Lower leg skin (tissue), 3 donors: Measurements from ENCODE around the gene HCAR1.

Source experiments
- POLR2A ChIP-seq, 2 donors: fragments of 450-650 bp; IDR thresholded peaks; one replicate each; pipeline ENCODE4 v1.6.1; 2016 to 2017; ENCODE audit warnings: antibody characterized with exemption in 2 of 2, mild to moderate bottlenecking in 1 of 2, moderate library complexity in 1 of 2
- TF ChIP-seq, protein P1 (sequence below), 3 donors: fragments of 450-650 bp; IDR thresholded peaks; one replicate each; pipeline ENCODE4 v1.5.1; 2016; ENCODE audit warnings: antibody characterized with exemption in 3 of 3, mild to moderate bottlenecking in 3 of 3, moderate library complexity in 2 of 3

DNA sequence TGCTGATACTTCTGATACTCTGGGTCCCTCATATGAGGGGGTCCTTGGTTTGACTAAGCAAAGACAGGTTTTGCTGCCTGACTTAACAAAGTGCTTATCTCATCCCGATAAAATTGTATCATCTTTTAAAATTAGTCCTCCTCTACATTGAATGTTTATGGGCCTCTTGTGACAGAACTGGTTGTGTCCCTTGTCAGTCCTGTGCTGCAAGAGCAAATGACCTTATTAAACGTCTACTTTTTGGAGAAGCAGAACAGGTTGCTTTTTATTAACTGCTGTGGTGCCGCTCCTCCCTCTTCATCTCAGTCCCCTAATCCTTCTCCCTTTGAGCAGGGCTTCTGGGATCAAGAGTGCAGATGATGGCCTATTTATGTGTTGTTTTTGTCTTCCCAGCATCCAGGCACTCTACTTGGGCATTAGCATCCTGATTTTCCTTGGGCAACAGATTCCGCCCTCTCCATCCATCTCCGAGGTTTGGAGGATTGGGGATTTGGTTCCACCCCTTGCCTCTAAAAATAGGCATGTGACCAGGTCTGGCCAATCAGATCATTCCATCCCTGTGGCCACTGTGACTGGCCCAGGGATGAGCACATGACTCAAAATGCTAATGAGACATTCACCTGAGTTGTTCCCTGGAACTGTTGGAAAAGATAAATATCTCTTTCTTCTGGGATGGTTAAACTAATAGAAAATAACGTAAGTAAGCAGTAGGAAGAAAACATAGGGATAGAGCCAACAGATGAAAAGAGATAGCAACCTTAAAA, 19.1 kb upstream of the HCAR1 start:
- TF ChIP-seq, protein P1, sequence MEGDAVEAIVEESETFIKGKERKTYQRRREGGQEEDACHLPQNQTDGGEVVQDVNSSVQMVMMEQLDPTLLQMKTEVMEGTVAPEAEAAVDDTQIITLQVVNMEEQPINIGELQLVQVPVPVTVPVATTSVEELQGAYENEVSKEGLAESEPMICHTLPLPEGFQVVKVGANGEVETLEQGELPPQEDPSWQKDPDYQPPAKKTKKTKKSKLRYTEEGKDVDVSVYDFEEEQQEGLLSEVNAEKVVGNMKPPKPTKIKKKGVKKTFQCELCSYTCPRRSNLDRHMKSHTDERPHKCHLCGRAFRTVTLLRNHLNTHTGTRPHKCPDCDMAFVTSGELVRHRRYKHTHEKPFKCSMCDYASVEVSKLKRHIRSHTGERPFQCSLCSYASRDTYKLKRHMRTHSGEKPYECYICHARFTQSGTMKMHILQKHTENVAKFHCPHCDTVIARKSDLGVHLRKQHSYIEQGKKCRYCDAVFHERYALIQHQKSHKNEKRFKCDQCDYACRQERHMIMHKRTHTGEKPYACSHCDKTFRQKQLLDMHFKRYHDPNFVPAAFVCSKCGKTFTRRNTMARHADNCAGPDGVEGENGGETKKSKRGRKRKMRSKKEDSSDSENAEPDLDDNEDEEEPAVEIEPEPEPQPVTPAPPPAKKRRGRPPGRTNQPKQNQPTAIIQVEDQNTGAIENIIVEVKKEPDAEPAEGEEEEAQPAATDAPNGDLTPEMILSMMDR (IDR thresholded peaks at IDR 0.05), result no peak
- no peak for TF ChIP-seq POLR2A (IDR thresholded peaks at IDR 0.05)
